ENCODE measurements around the gene PPM1N. TPM values are rescaled to one million over a fixed set of nuclear protein-coding genes. Genes with fewer than 3 reads are reported as not detected.

The PPM1N gene
- total RNA-seq, 1 donor from 2014 or later = 1.8 TPM

GRCh38 chr19:45471111-45471930, 26.9 kb upstream of the PPM1N start:
- intact Hi-C loops (cut with DNase I) = no loop called here
- DNase-seq (no peak), ATAC-seq (no peak)
- no peak overlapping the region for H3K4me3 ChIP-seq
- H3K27me3 ChIP-seq (ENCODE audit: low read depth) = peaks cover 12% of the 10 kb centered on the region
- H3K27ac ChIP-seq = no peak overlapping the region
- H3K4me1 ChIP-seq = peaks cover 40% of the 10 kb centered on the region
- H3K36me3 ChIP-seq = no peaks in the 10 kb centered on the region
- TF ChIP-seq CTCF (IDR thresholded peaks at IDR 0.05) = no peak
- no peaks in the 10 kb centered on the region for H3K9me3 ChIP-seq

- no peak for DNase-seq
- ATAC-seq = no peak
- Histone ChIP-seq H3K9me3 (no peaks in the 10 kb centered on the region), H3K4me1 (peaks cover 37% of the 10 kb centered on the region), H3K27me3 (ENCODE audit: low read depth) (peaks cover 12% of the 10 kb centered on the region), H3K4me3 (no peak overlapping the region), H3K36me3 (no peaks in the 10 kb centered on the region), H3K27ac (no peak overlapping the region)
- no peak for TF ChIP-seq CTCF (IDR thresholded peaks at IDR 0.05)
- intact Hi-C loops (cut with DNase I) = no loop called here
These were observed 26.2 kb upstream of the PPM1N start for GRCh38 chr19:45471931-45472562.

- H3K27ac ChIP-seq = no peak overlapping the region
- H3K4me1 ChIP-seq = peaks cover 40% of the 10 kb centered on the region
- intact Hi-C loops (cut with DNase I) = no loop called here
- H3K9me3 ChIP-seq = no peaks in the 10 kb centered on the region
- peaks cover 12% of the 10 kb centered on the region for H3K27me3 ChIP-seq (ENCODE audit: low read depth)
- no peak for TF ChIP-seq CTCF (IDR thresholded peaks at IDR 0.05)
- H3K4me3 ChIP-seq = no peak overlapping the region
- no peaks in the 10 kb centered on the region for H3K36me3 ChIP-seq
- no peak for DNase-seq
- ATAC-seq = no peak
These were observed 25.5 kb upstream of the PPM1N start for GRCh38 chr19:45472563-45473366.

DNA sequence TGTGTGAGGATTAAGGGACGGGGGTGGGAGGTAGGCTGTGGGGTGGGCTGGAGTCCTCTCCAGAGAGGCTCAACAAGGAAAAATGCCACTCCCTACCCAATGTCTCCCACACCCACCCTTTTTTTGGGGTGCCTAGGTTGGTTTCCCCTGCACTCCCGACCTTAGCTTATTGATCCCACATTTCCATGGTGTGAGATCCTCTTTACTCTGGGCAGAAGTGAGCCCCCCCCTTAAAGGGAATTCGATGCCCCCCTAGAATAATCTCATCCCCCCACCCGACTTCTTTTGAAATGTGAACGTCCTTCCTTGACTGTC, 24.9 kb upstream of the PPM1N start:
- H3K27me3 ChIP-seq (ENCODE audit: low read depth) = peaks cover 12% of the 10 kb centered on the region
- DNase-seq (no peak), ATAC-seq (no peak)
- no peak overlapping the region for H3K27ac ChIP-seq
- H3K9me3 ChIP-seq = no peaks in the 10 kb centered on the region
- no peak for TF ChIP-seq CTCF (IDR thresholded peaks at IDR 0.05)
- no peaks in the 10 kb centered on the region for H3K36me3 ChIP-seq
- intact Hi-C loops (cut with DNase I) = no loop called here
- H3K4me3 ChIP-seq = no peak overlapping the region
- H3K4me1 ChIP-seq = peaks cover 40% of the 10 kb centered on the region

DNA sequence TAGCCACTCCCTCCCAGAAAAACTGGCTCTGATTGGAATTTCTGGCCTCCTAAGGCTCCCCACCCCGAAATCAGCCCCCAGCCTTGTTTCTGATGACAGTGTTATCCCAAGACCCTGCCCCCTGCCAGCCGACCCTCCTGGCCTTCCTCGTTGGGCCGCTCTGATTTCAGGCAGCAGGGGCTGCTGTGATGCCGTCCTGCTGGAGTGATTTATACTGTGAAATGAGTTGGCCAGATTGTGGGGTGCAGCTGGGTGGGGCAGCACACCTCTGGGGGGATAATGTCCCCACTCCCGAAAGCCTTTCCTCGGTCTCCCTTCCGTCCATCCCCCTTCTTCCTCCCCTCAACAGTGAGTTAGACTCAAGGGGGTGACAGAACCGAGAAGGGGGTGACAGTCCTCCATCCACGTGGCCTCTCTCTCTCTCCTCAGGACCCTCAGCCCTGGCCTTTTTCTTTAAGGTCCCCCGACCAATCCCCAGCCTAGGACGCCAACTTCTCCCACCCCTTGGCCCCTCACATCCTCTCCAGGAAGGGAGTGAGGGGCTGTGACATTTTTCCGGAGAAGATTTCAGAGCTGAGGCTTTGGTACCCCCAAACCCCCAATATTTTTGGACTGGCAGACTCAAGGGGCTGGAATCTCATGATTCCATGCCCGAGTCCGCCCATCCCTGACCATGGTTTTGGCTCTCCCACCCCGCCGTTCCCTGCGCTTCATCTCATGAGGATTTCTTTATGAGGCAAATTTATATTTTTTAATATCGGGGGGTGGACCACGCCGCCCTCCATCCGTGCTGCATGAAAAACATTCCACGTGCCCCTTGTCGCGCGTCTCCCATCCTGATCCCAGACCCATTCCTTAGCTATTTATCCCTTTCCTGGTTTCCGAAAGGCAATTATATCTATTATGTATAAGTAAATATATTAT, 24.3 kb upstream of the PPM1N start:
- H3K27me3 ChIP-seq (ENCODE audit: low read depth) = peaks cover 12% of the 10 kb centered on the region
- H3K9me3 ChIP-seq = no peaks in the 10 kb centered on the region
- DNase-seq (no peak), ATAC-seq (no peak)
- intact Hi-C loops (cut with DNase I) = no loop called here
- peaks cover 37% of the 10 kb centered on the region for H3K4me1 ChIP-seq
- no peak overlapping the region for H3K27ac ChIP-seq
- no peaks in the 10 kb centered on the region for H3K36me3 ChIP-seq
- no peak for TF ChIP-seq CTCF (IDR thresholded peaks at IDR 0.05)
- no peak overlapping the region for H3K4me3 ChIP-seq
